K562 (cell line): ENCODE results near the gene MCM5. TPM values are rescaled to one million over a fixed set of nuclear protein-coding genes. Genes with fewer than 3 reads are reported as not detected.

Source experiments
- ATAC-seq: fragments of 200-7000 bp; cut with Tn5 transposase; 3 replicates; pipeline ENCODE4 v1.9.1; 2020; ENCODE audit warnings: moderate library complexity
- BruUV-seq: library from RNA; stranded (reverse); fragments of 400-500 nt; replicated peaks from 2 replicates; lab custom pipeline; 2021; lab: Mats Ljungman, UMichigan
- CTCF ChIA-PET: fragments of 300-600 bp; formaldehyde crosslinking; extraction: SDS; loops from one replicate; lab custom pipeline; 2021; ENCODE audit warnings: low intra/inter-chr PET ratio; lab: Yijun Ruan, JAX
- POLR2A ChIA-PET: fragments of 300-600, 350-650 bp; sonication (Branson Sonifier 250); formaldehyde crosslinking; extraction: SDS; loops from one replicate; lab custom pipeline; 2021; ENCODE audit warnings: antibody characterized with exemption, inconsistent platforms; lab: Yijun Ruan, JAX
- DNase-seq, 4 experiments: peaks; one replicate each; pipeline versions ENCODE4 v3.0.0 to v3.0.0-alpha.2; 2011 to 2018; ENCODE audit warnings: low spot score in 3 of 4, mixed read lengths in 3 of 4; ENCODE audit errors: extremely low read depth in 1 of 4
- FAIRE-seq: peaks from 2 replicates; lab custom pipeline; 2011; peaks lifted over from hg19 to GRCh38; lab: Jason Lieb, UNC
- H2AFZ ChIP-seq: 2 replicates; pipeline ENCODE4 v1.6.0; 2011; ENCODE audit warnings: low read depth, low read length, control low read depth, inconsistent platforms
- H3K27ac ChIP-seq: fragments of 200-600 bp; 3 replicates; pipeline ENCODE4 v1.8.0; 2011; ENCODE audit warnings: low read depth, mild to moderate bottlenecking, control low read depth, inconsistent platforms, low read length, moderate library complexity, mixed read lengths; ENCODE audit errors: extremely low read depth
- H3K27me3 ChIP-seq, 2 experiments: fragments of 300-600 bp in 1 of 2; 2 replicates in 1 of 2; 3 replicates in 1 of 2; pipeline versions ENCODE4 v1.6.0 to v1.8.0; 2011; ENCODE audit warnings: inconsistent platforms in 2 of 2, low read length in 2 of 2, mild to moderate bottlenecking in 1 of 2, mixed read lengths in 1 of 2, moderate library complexity in 1 of 2; ENCODE audit not compliant: control insufficient read depth in 2 of 2, insufficient read depth in 2 of 2
- H3K36me3 ChIP-seq: fragments of 300-600 bp; 3 replicates; pipeline ENCODE4 v1.8.0; 2011; ENCODE audit warnings: mild to moderate bottlenecking, low read length, inconsistent platforms; ENCODE audit not compliant: control insufficient read depth, insufficient read depth
- H3K4me1 ChIP-seq, 2 experiments: fragments of 200-600 bp in 1 of 2; replicated peaks in 1 of 2; 2 replicates in 1 of 2; 3 replicates in 1 of 2; pipeline versions ENCODE4 v1.5.1 to v1.8.0; 2011; ENCODE audit warnings: inconsistent platforms in 2 of 2, low read length in 2 of 2, mild to moderate bottlenecking in 1 of 2, mixed read lengths in 1 of 2, moderate library complexity in 1 of 2; ENCODE audit not compliant: control insufficient read depth in 2 of 2, insufficient read depth in 2 of 2
- H3K4me2 ChIP-seq: 2 replicates; pipeline ENCODE4 v1.6.1; 2011; ENCODE audit warnings: low read length, control low read depth, inconsistent platforms, mixed read lengths; ENCODE audit not compliant: insufficient read depth
- H3K4me3 ChIP-seq: fragments of 200-600 bp; sonication (generic), shearing (Covaris generic); 2 replicates; pipeline ENCODE4 v1.5.1; 2016; ENCODE audit warnings: control low read depth, inconsistent platforms
- H3K79me2 ChIP-seq: fragments of 200-600 bp; 3 replicates; pipeline ENCODE4 v1.8.0; 2011; ENCODE audit warnings: low read length, inconsistent platforms; ENCODE audit not compliant: control insufficient read depth, insufficient read depth
- H3K9ac ChIP-seq, 2 experiments: 2 replicates each; pipeline versions ENCODE4 v1.6.0 to v1.6.1; 2011; ENCODE audit warnings: low read depth in 2 of 2, low read length in 2 of 2, control low read depth in 1 of 2, inconsistent platforms in 1 of 2, mild to moderate bottlenecking in 1 of 2, mixed read lengths in 1 of 2; ENCODE audit not compliant: insufficient read depth in 1 of 2
- H3K9me1 ChIP-seq: one replicate; pipeline ENCODE4 v1.6.0; 2011; ENCODE audit warnings: inconsistent platforms, mild to moderate bottlenecking, low read length, moderate library complexity; ENCODE audit not compliant: control insufficient read depth, insufficient read depth
- H3K9me3 ChIP-seq: replicated peaks from 2 replicates; pipeline ENCODE4 v1.5.1; 2011; ENCODE audit warnings: low read depth, low read length, inconsistent platforms; ENCODE audit not compliant: control insufficient read depth, insufficient read depth
- H4K20me1 ChIP-seq: replicated peaks from 2 replicates; pipeline ENCODE4 v1.6.1; 2011; ENCODE audit warnings: low read length, inconsistent platforms, mixed read lengths; ENCODE audit not compliant: control insufficient read depth, insufficient read depth
- CBFA2T2 ChIP-seq: fragments of 450-650 bp; conservative IDR thresholded peaks from 2 replicates; pipeline ENCODE4 v1.6.1; 2017; ENCODE audit warnings: mild to moderate bottlenecking
- KAT8 ChIP-seq: fragments of 450-650 bp; IDR thresholded peaks from 2 replicates; pipeline ENCODE4 v1.6.1; 2016; ENCODE audit warnings: low read depth, mild to moderate bottlenecking
- MLX ChIP-seq, 2 experiments: fragments of 450-650 bp in 1 of 2; sonication (generic) in 1 of 2; formaldehyde crosslinking; conservative IDR thresholded peaks; 2 replicates each; pipeline versions ENCODE4 v1.4.0 to v1.8.1; 2020 to 2022; ENCODE audit warnings: mild to moderate bottlenecking in 1 of 2, missing genetic modification reagents in 1 of 2
- NR2F6 ChIP-seq: fragments of 450-650 bp; formaldehyde crosslinking; IDR thresholded peaks from 2 replicates; pipeline ENCODE4 v1.4.0; 2020; ENCODE audit warnings: mild to moderate bottlenecking
- PKNOX1 ChIP-seq: fragments of 450-650 bp; IDR thresholded peaks from 2 replicates; pipeline ENCODE4 v1.6.1; 2016
- SIX5 ChIP-seq, 2 experiments: IDR thresholded peaks; 2 replicates each; pipeline ENCODE4 v1.6.1; 2011; ENCODE audit warnings: low read length in 2 of 2, borderline replicate concordance in 1 of 2, low read depth in 1 of 2, mild to moderate bottlenecking in 1 of 2, moderate library complexity in 1 of 2; ENCODE audit not compliant: insufficient read depth in 1 of 2
- SRSF7 ChIP-seq: fragments of 200-400 bp; formaldehyde crosslinking; optimal IDR thresholded peaks from 2 replicates; pipeline ENCODE3; 2017; ENCODE audit warnings: mild to moderate bottlenecking, low read depth, low read length
- TAF15 ChIP-seq: fragments of 200-400 bp; formaldehyde crosslinking; IDR thresholded peaks from 2 replicates; pipeline ENCODE4 v1.6.1; 2017; ENCODE audit warnings: mild to moderate bottlenecking, low read depth, low read length, moderate library complexity
- U2AF2 ChIP-seq: fragments of 200-400 bp; formaldehyde crosslinking; optimal IDR thresholded peaks from 2 replicates; pipeline ENCODE3; 2017; ENCODE audit warnings: low read depth, mild to moderate bottlenecking, low read length
- ZNF175 ChIP-seq: fragments of 200-800 bp; sonication (Bioruptor generic); IDR thresholded peaks from 2 replicates; pipeline ENCODE4 v1.6.1; 2016; ENCODE audit warnings: low read depth, mild to moderate bottlenecking, missing genetic modification characterization, missing compliant biosample characterization
- ZNF395 ChIP-seq: fragments of 200-800 bp; sonication (Bioruptor generic); IDR thresholded peaks from 2 replicates; pipeline ENCODE4 v1.6.1; 2017; ENCODE audit warnings: missing genetic modification characterization, missing compliant biosample characterization
- WGBS: fragments of 100-300 bp; shearing (Covaris generic); methylation state at CpG from one replicate; pipeline ENCODE4 v1.1.6; 2016; ENCODE audit warnings: low coverage, mixed read lengths; ENCODE audit not compliant: insufficient coverage; ENCODE audit errors: missing lambda C conversion rate; 5-methylcytosine and 5-hydroxymethylcytosine counted together
- in situ Hi-C: fragments of 300-500 bp; cut with MboI; formaldehyde crosslinking; loops from 4 replicates; pipeline ENCODE4 v1.15.0; 2018; ENCODE audit warnings: inconsistent platforms, mixed read lengths
- intact Hi-C: fragments of 100-400 bp; cut with micrococcal nuclease; formaldehyde crosslinking; loops from 2 replicates; pipeline ENCODE4 v1.14.2; 2022
- polyA plus RNA-seq, 8 experiments: library from polyadenylated mRNA; depleted of rRNA in 4 of 8; stranded (reverse) in 5 of 8; unstranded in 3 of 8; fragments of >200 nt; fragmentation: Nextera tagmentation in 2 of 8; fragmentation: Illumina TruSeq in 1 of 8; extraction: Ambion mirVana in 2 of 8; extraction: Trizol in 1 of 8; gene quantifications; 2 replicates each; pipeline versions ENCODE4 v1.2.1 to v1.2.3, GENCODE V29; 2011 to 2014; ENCODE audit warnings: inconsistent platforms in 1 of 8, missing spikeins in 1 of 8
- total RNA-seq, 7 experiments: library from RNA; depleted of rRNA in 6 of 7; stranded (reverse); fragments of >200 nt in 6 of 7; fragmentation: Illumina TruSeq in 2 of 7; extraction: Trizol in 2 of 7; gene quantifications; 2 replicates each; pipeline versions ENCODE4 v1.2.1 to v1.2.3, GENCODE V29; 2011 to 2021; ENCODE audit warnings: low replicate concordance in 1 of 7

The MCM5 gene
- total and polyA plus RNA-seq, 9 of the 15 experiments (the other 6 are each of a cell fraction or from before 2014, with no cell fraction given) = 5.6 to 180 (median 66.1) TPM

GRCh38 chr22:35417606-35418005, 17.7 kb downstream of the MCM5 start (continued):
- TF ChIP-seq ZNF395 (CRISPR knock-in tag) = no peak

- FAIRE-seq (no peak), DNase-seq (no peak)
- H3K4me3 ChIP-seq = no peak overlapping the region
- no peak overlapping the region for H3K27ac ChIP-seq
- WGBS = 94% methylated on average over 6 of the region's 8 CpGs
- peaks cover 94% of the 10 kb centered on the region; the same call in 2 of the 3 replicates for H3K36me3 ChIP-seq
- no peak overlapping the region for H3K4me2 ChIP-seq
- no peak overlapping the region for H3K9ac ChIP-seq
- ChIA-PET POLR2A (interaction anchor here (1.2 to 2.8 kb wide), 4 partner anchors 8 to 19 kb away, joined by 4 to 11 read pairs (median 6); no protein-coding TSS in a partner anchor), CTCF (no interaction called here)
- intact Hi-C loops = no loop called here
- H3K9me3 ChIP-seq = no peaks in the 10 kb centered on the region
- no TSS peak for BruUV-seq
- H4K20me1 ChIP-seq = no peaks in the 10 kb centered on the region; the same call in 1 of the 2 replicates
- in situ Hi-C loops = no loop called here
- TF ChIP-seq PKNOX1 (no peak), MLX (CRISPR knock-in tag; conservative IDR thresholded peaks at IDR 0.05) (no peak), U2AF2 (no peak), SRSF7 (no peak), TAF15 (no peak), ZNF175 (CRISPR knock-in tag) (no peak), CBFA2T2 (no peak), NR2F6 (CRISPR knock-in tag) (no peak), SIX5 (IDR thresholded peaks at IDR 0.05; ENCODE audit: borderline replicate concordance in 1 of 2, insufficient read depth in 1 of 2, low read depth in 1 of 2, low read length in 2 of 2) (no peak), KAT8 (no peak)
- TF ChIP-seq, all 486 proteins: peak for 0
- Histone ChIP-seq H3K9me1 (no peaks in the 10 kb centered on the region), H2AFZ (no peak overlapping the region), H3K27me3 (no peaks in the 10 kb centered on the region), H3K4me1 (no peaks in the 10 kb centered on the region), H3K79me2 (no peaks in the 10 kb centered on the region)
- ATAC-seq = no peak
Measured at GRCh38 chr22:35418088-35418487, 18.1 kb downstream of the MCM5 start.
